Chondrocyte (in vitro differentiated cells): ENCODE data around the gene LMAN2. TPM values are rescaled to one million over a fixed set of nuclear protein-coding genes. Genes with fewer than 3 reads are reported as not detected.

Experiments used
- DNase-seq: peaks from one replicate; pipeline ENCODE4 v3.0.0; 2021; ENCODE audit warnings: mixed read lengths, low spot score
- H3K27ac Mint-ChIP-seq: one replicate; pipeline ENCODE4 v1.8.0; 2021; ENCODE audit warnings: mild to moderate bottlenecking, moderate library complexity, mixed read lengths; ENCODE audit not compliant: unreplicated experiment
- H3K27me3 Mint-ChIP-seq: 2 replicates; pipeline ENCODE4 v1.8.0; 2021; ENCODE audit warnings: low read depth, mixed read lengths
- H3K36me3 Mint-ChIP-seq: 2 replicates; pipeline ENCODE4 v1.8.0; 2021; ENCODE audit warnings: low read depth, mixed read lengths
- H3K4me1 Mint-ChIP-seq: 2 replicates; pipeline ENCODE4 v1.8.0; 2021; ENCODE audit warnings: low read depth, mild to moderate bottlenecking, mixed read lengths
- H3K4me3 Mint-ChIP-seq: one replicate; pipeline ENCODE4 v1.8.0; 2021; ENCODE audit warnings: mild to moderate bottlenecking, moderate library complexity, mixed read lengths; ENCODE audit not compliant: unreplicated experiment
- H3K9me3 Mint-ChIP-seq: 2 replicates; pipeline ENCODE4 v1.8.0; 2021; ENCODE audit warnings: low read depth, mixed read lengths
- total RNA-seq: library from RNA; stranded (reverse); gene quantifications from 3 replicates; pipeline ENCODE4 v1.2.1, GENCODE V29; 2021
- TF ChIP-seq, protein P1 (sequence below): fragments of 200-600 bp; sonication (generic); IDR thresholded peaks from 2 replicates; pipeline ENCODE4 v1.5.0; 2021; ENCODE audit warnings: antibody characterized with exemption, mild to moderate bottlenecking, moderate library complexity

Gene LMAN2
- total RNA-seq, 1 donor from 2014 or later = 83.4 TPM

GRCh38 chr5:177364159-177364962, 12.9 kb upstream of the LMAN2 start:
- peaks cover 19% of the 10 kb centered on the region for H3K4me1 Mint-ChIP-seq
- H3K36me3 Mint-ChIP-seq = no peaks in the 10 kb centered on the region
- H3K27ac Mint-ChIP-seq = no peak overlapping the region
- TF ChIP-seq, protein P1, sequence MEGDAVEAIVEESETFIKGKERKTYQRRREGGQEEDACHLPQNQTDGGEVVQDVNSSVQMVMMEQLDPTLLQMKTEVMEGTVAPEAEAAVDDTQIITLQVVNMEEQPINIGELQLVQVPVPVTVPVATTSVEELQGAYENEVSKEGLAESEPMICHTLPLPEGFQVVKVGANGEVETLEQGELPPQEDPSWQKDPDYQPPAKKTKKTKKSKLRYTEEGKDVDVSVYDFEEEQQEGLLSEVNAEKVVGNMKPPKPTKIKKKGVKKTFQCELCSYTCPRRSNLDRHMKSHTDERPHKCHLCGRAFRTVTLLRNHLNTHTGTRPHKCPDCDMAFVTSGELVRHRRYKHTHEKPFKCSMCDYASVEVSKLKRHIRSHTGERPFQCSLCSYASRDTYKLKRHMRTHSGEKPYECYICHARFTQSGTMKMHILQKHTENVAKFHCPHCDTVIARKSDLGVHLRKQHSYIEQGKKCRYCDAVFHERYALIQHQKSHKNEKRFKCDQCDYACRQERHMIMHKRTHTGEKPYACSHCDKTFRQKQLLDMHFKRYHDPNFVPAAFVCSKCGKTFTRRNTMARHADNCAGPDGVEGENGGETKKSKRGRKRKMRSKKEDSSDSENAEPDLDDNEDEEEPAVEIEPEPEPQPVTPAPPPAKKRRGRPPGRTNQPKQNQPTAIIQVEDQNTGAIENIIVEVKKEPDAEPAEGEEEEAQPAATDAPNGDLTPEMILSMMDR = no peak
- DNase-seq = no peak
- peaks cover 1% of the 10 kb centered on the region for H3K27me3 Mint-ChIP-seq
- H3K4me3 Mint-ChIP-seq = no peak overlapping the region
- no peaks in the 10 kb centered on the region for H3K9me3 Mint-ChIP-seq

GRCh38 chr5:177363565-177363964, 12.1 kb upstream of the LMAN2 start:
- peaks cover 13% of the 10 kb centered on the region for H3K4me1 Mint-ChIP-seq
- H3K27me3 Mint-ChIP-seq = peaks cover 1% of the 10 kb centered on the region
- TF ChIP-seq, protein P1 = no peak
- DNase-seq = no peak
- H3K9me3 Mint-ChIP-seq = no peaks in the 10 kb centered on the region
- H3K27ac Mint-ChIP-seq = no peak overlapping the region
- peak overlapping the region; percentile 60 for H3K4me3 Mint-ChIP-seq
- no peaks in the 10 kb centered on the region for H3K36me3 Mint-ChIP-seq

DNA sequence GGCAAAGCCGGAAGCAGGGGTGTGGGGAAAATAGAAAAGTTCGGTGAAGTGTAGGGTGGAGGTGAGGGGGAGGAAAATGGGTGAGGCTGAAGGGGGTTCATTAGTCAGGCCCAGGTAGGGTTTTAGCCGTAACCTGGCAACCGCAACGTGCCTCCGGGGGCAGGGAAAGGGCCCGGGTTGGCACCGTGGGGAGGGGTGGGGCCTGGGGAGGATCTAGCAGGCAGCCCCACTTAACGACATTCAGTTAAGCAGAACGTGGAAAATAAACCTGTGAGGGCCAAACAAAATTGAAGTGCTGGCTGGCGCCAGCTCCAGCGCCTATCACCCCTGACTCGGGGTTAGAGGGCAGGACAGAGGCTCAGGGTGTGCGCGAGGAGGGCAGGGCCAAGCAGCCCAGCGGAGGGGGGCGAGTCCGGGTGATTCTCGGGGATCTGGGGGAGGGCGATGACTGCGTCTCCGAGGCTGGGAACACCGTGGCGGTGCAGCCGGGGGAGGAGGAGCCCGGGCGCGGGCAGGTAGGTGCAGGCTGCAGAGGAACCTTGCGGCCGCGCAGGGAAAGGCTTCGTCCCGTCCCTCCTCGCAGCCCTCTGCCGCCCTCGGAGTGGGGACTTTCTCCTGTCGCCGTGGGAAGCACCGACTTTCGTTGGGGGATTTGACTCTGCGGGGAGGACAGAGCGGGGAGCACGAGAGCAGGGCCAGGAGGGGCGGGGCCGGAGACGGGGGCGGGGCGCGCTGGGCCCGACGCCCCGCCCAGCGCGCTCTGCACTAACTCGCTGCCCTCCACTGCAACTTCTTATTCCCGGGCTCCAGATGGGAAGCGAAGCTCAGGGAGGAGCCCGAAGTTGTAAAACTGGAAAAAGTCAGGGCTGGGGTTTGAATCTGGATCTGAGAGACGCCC, 11.4 kb upstream of the LMAN2 start:
- Mint-ChIP-seq H3K27ac (no peak overlapping the region), H3K4me1 (peaks cover 11% of the 10 kb centered on the region), H3K27me3 (peaks cover 1% of the 10 kb centered on the region), H3K9me3 (no peaks in the 10 kb centered on the region), H3K4me3 (peak overlapping the region; percentile 60), H3K36me3 (no peaks in the 10 kb centered on the region)
- TF ChIP-seq, protein P1 = no peak
- DNase-seq = no peak

DNA sequence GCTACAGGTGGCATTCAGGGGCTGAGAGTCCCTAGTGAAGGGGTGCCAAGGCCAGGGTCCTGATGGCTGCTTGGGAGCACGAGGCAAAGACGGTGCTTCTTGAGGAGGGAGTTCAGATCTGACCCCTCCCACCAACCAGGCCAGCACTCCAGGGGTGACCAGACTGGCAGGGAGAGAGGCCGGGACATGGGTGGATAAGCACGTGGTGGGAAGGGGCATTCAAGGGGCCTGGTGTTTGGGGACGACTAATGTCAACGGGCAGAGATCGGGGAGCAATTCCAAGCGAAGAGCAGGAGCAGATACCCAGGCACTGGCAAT, 10.8 kb upstream of the LMAN2 start:
- peak overlapping the region; percentile 4 for H3K4me3 Mint-ChIP-seq
- DNase-seq = no peak
- peaks cover 15% of the 10 kb centered on the region for H3K4me1 Mint-ChIP-seq
- H3K27ac Mint-ChIP-seq = no peak overlapping the region
- TF ChIP-seq, protein P1 = no peak
- no peaks in the 10 kb centered on the region for H3K36me3 Mint-ChIP-seq
- peaks cover 1% of the 10 kb centered on the region for H3K27me3 Mint-ChIP-seq
- H3K9me3 Mint-ChIP-seq = no peaks in the 10 kb centered on the region
